Stimulated activated CD4-positive, alpha-beta T cell treated with anti-CD3 and anti-CD28 coated beads, Interleukin-4, amount 100 ng/mL, for 24 hours (primary cell): Measurements from ENCODE around the gene OSBPL5.
"Not testable (repeated sequence)": the region's sequence is repeated elsewhere in the genome, so short reads cannot be mapped to it uniquely, and the experiment has no call there.

ENCODE experiments used
- DNase-seq: peaks from one replicate; pipeline ENCODE4 v3.0.0-alpha.2; 2020

OSBPL5 gene

GRCh38 chr11:3180869-3181268, 15.8 kb upstream of the OSBPL5 start:
- no peak for DNase-seq

DNA sequence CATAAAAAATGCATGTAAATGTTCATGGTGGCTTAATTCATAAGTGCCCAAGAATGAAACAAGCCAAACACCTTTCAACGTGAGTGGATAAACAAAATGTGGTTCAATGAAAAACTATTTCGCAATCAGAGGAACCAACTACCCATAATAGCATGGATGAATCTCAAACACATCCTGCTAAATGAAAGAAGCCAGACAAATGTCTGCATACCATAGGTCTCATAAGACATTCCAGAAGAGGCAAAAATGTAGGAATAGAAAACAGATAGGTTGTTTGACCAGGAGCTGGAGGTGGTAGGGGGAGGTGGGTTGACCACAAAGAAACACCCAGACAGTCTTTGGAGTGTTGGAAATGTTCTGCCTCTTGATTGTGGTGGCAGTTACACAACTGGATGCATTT, 13.2 kb upstream of the OSBPL5 start:
- DNase-seq: no peak

DNA sequence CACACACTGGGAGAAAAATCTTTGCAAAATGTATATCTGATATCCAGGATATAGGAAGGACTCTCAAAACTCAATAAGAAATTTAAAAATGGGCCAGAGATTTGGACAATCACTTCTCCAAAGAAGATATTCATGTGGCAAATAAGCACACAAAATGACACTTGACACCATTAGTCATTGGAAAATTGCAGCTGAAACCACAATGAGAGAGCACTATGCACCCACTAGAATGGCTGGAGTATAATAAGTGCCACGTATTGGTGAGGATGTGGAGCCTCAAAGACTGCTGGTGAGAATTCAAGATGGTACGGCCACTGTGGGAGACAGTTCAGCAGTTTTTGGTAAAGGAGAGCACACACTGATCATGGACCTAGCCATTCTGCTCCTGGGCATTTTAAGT, 12.8 kb upstream of the OSBPL5 start:
- no peak for DNase-seq

DNA sequence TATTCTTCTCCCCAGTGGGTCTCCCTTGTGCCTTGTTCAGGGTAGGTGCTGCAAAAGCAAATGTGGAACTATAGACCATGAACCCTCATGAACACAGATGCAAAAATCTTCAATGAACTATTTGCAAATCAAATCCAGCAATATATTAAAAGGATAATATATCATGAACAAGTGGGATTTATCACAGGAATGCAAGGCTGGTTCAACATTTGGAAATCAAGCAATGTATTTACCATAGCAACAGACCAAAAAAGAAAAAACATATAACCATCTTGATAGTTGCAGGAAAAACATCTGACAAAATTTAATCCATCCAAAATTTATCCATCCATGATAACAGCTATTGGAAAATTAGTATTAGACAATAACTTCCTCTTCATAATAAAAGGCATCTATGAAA, 11.4 kb upstream of the OSBPL5 start:
- no peak for DNase-seq

- no peak for DNase-seq
Measured at GRCh38 chr11:3175194-3175593, 10.1 kb upstream of the OSBPL5 start.

DNA sequence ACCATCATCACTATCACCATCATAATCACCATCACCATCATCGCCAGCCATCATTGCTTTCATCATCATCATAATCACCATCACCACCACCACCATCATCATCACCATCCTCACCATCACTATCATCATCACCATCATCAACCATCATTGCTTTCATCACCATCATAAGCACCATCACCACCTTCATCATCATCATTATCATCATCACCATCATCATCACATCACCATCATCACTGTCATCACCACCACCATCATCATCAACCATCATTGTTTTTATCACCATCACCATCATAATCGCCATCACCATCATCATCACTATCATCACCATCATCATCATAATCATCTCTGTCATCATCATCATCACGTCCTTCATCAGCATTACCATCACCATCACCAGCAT, 9.3 kb upstream of the OSBPL5 start:
- DNase-seq: no peak

GRCh38 chr11:3173795-3174194, 8.7 kb upstream of the OSBPL5 start:
- DNase-seq: no peak

DNA sequence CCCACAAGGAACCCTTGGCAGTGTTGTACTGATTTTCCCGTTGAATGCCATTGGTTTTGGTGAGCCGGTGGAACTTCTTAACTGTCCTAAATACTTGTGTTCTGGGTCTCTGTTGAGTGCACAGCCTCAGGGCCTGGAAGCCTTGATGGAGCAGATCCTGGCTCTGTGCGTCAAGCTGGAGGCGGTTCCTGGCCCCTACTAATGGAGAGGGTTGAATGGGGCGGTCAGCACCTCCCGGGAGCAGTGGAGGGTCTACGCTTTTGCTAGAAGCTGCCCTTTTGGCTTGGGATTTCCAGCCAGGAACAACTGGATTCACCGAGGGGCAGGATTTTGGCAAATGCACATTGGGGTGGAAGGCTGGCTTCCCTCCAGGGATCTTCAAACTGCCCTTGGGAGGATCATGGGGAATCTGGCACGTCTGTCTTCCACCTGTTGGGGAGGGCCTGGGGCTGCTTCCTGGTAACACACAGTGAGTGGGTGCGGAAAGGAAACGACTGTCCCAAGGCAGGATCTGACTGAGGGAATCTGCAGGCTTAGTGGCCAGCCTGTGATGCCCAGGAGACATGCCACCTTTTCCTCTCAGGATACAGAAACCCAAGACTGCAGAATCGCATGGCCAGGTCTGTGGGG, 6.9 kb upstream of the OSBPL5 start:
- no peak for DNase-seq

DNA sequence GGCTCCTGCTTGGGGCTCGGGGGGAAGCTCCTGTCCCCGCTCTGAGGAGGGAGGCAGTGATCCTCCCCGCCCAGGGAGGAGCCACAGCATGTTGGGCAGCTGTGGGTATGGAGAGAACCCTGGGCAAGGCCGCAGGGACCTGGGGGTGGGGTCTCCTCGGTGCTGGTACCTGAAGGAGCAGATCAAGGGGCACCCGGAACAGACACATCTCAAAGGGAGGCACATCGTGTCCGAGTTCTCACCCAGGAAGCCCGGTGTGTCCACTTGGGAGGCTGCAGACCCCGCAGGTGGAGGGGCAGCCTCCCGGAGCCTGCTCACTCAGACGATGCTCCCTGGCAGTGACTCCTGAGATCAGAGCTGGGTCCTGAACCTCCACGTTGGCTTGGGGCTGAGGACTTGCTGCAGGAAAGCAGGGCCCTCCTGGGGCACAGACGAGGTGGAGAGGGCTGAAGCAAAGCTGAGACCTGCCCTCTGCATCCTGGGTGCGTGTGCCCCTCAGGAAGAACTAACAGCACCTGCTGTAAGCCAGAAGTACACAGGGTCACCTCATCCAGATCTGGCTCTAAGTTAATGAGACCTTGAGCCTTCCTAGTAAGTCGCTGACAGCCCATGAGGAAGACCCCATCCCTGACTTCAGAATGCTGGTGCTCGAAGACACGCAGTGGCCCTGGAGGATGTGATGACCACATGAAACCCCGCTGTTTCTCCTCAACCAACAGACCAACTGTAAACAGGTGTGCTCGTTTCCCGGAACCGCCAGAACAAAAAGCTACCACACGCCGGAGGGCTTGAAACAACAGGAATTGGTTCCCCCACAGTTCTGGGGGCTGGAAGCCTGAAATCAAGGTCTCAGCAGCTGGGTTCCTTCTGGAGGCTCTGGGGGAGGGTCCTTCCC, 5.9 kb upstream of the OSBPL5 start:
- no peak for DNase-seq

DNA sequence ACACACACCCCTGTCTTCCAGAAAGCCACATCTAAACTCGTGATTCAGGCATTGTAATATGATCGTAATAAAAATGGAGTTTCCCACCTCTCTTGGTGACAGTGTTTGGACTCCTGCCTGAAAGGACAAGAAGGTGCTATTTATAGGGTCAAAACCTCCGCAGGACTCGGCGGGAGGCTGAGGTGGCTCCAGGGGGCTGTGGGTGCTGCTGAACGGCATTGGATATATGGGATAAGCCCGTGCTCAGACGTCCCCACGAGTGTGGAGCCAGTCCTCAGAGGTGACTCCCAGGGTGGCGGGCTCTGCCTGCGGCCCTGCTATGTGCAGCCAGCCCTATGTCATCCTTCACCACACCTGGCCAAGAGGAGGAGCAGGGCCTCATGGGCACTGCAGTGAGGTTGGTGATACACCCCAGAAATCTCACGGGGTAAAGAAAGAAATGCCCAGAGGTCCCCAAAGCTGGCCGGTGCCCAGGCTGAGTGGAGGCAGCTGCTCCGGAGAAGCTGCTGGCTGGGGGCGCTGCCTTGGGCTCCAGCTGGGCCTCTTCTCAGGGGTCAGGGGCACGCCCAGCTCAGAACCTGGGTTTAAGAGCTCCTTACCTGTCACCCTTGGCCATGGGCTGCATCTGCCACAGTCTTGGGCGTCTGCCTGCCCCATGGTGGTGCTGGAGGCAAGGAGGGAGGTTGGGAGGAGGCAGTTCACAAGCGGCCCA, 5.1 kb upstream of the OSBPL5 start:
- DNase-seq: no peak

GRCh38 chr11:3169255-3170043, 4.3 kb upstream of the OSBPL5 start:
- peak; percentile 15 for DNase-seq

DNA sequence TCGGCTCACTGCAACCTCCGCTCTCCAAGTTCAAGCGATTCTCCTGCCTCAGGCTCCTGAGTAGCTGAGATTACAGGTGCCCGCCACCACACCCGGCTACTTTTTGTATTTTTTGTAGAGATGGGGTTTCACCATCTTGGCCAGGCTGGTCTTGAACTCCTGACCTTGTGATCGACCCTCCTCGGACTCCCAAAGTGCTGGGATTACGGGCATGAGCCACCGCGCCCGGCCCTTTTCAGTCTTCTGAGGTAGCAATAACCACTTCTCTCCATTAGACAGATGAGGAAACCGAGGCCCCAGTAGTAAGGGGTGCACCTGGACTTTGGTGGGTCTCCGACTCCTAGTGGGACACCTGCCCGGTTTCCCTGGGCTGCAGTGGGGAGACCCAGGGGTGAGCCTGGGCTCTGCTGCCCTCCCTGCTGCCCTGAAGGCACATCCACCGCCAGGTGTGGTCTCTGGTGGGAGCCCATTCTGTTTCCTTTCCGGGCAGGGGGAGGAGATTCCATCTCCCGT, 3.7 kb upstream of the OSBPL5 start:
- not testable (repeated sequence) for DNase-seq

DNA sequence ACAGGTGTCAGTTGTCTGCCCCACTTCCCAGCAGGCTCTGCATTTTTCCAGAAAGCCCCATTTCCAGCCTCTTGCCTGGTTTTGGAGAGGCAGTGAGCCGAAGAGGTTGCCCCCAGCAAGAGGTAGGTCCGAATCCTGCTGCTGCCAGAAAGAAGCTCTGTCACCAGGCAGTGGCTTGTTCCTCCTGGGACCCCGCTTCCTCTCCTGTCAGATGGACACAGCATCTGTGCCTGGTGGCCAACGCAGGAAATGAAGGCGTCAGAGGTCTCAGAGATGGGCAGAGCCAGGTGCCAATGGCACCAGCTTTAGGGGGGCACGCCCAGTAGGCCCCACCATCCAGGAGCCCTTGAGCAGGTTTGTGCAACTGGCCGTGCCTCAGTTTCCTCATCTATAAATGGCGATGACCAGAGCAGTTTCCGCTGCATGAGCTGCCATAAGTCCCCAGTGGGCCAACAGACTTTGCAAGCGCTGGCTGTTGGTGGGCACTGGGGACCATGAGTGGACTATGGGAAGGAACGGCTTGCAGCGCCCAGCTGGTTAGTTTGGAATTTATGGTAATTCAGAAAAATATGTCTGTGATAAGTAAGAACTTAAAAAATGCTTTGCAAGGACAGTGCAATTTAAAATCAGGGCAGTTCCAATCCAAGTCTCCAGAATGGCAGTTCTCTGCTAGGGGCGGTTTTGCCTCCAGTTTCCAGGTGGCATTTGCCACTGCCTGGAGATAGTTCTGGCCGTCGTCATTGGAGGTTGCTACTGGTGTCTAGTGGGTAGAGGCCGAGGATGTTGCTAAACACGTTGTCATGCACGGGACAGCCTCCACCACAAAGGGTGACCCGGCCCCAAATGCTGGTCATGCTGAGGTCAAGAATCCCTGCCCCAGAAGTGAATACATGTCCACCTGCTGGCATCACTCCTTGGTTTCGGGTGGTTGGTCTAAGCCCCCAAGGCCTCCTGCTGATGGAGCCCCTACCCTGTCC, 2.3 kb upstream of the OSBPL5 start:
- no peak for DNase-seq

DNA sequence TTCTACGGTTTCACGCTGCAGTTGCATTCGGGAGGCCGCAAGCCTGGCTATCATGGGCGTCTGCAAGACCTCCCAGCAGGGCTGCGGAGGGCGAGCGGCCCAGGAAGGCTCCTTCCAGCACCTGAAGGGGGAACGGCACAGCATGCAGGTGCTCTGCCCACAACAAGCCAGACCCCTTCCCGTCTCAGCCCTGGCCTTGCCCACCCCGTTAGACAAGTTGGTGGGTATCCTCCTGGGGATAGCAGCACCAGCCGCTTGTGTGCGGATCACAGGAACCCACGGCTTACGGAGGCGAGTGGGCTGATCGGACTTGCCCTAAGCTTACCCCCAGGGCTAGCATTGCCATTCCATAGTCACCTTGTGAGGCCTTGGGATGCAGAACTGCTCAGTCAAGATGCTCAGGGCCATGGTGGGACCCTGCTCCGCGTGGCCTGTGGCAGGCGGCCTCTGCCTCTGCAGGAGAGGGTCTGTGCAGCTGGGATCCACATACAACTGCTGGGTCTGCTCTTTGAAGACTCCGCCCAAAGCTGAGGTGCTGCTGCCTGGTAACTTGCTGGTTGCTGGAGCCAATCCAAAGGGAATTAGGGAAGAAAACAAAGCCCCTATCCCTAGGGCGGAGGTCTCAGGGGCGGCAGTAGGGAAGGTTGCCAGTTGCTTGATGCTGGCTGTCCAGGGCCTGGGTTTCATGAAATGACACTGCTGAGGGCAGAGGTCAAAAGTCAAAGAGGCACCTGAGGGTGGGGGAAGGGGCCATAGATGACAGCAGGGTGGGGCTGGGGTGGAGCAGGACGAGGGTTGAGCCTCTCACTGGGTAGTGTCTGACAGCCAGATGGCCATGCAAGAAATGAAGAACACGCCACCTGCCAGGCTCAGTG, 1.4 kb upstream of the OSBPL5 start:
- no peak for DNase-seq

GRCh38 chr11:3165916-3166267, 782 bp upstream of the OSBPL5 start:
- no peak for DNase-seq

DNA sequence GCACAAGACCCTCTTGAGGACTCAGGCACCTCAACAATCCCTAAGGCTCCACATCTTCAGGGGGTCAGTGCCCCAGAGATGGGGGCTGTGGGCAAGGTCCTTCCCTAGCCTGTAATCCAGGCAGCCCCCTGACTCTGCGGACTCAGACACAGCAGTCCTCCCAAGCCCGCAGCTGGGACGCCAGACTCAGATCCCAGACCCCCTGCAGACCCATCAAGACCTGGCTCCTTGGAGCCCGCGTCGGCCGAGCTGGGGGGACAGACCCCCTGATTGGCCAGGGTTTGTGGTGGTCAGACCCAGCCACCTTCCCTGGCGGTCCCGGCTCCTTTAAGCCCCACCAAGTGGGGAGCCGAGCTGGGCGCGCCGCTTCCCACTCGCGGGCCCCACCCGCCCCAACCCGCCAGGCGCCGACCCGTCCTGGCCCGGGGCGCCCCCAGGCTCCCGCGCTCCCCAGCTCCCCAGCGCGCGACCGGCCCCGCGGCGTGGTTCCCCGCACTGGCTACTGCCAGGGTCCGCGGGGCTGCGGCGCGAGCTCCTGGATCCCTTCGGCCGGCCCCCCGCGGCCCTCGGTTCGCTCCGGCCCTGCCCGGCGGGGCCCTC, 458 bp downstream of the OSBPL5 start:
- DNase-seq: no peak

DNA sequence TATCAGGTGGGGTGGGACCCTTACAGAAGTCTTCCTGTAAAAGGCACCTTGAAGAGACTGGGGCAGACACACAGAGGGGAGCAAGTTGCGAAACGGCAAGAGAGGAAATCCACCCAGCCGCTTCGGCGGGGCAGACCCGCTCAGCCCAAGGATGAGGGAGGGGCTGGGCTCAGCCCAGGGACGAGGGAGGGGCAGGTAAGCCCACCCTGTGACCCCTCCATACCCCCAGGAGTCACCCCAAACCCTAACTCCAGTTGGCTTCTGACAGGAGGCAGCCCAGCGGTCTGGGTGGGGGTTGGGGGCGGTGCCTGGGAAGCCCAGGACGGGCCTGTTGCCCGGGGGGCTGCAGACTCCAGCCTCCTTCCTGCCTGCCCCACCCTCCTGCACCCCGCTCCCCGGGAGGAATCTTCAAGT, 965 bp downstream of the OSBPL5 start:
- DNase-seq: no peak

- DNase-seq: no peak
Measured at GRCh38 chr11:3163241-3163981, 1.7 kb downstream of the OSBPL5 start.
